ENCODE measurements around the gene SMG1. TPM values are rescaled to one million over a fixed set of nuclear protein-coding genes. Genes with fewer than 3 reads are reported as not detected.

The SMG1 gene
- 77.0 and 88.5 TPM in 2 replicates for total RNA-seq

DNA sequence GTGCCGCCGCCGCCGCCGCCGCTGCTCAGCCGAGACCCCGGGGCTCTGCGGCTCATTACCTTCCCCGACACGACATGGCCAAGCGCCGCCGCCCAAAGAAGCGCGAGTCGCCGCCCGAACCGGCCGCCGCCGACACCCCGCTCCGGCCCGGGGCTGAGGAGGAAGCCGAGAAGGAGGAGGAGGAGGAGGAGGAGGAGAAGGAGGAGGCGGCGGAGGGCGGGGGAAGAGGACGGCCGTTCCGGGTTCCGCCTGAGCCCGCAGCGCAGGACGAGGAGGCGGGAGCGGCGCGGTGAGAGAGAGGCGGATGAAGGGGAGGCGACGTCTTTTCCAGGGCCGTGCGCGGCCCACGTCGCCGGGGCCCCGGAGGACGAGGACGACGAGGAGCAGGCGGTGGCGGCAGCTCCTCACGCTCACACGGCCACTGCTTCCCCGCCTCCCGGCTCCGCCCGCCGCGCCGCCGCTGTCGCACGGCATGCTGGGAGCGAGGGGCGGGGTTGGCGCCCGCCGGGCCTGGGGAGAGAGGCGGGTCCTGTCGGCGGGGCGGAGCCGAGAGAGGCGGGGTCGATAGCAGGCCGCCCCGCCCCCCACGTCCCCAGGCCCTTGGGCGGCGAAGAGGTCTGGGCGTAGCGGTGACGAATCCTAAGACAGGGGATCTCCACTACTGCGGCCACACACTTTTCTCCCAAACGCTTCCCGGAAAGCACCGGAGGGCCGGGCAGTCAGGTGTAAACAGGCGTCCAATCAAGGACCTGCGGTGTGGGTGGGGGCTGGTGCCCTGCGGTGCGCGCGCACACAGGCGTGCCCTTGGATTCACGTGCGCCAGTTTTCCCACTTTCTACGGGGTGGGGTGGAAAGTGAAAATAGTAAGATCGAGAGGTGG lies at the start of gene SMG1:
Gene SMG1, minus strand, starts transcription at position 423 of the 880 bp plus-strand sequence. Its CDS starts 367 bp downstream, at position 56.
- peak within 1 kb of the TSS; percentile 67 for H3K4me3 ChIP-seq (ENCODE audit: low read depth, low read length)
- DNase-seq (ENCODE audit: low read depth) = peak; percentile 91

DNA sequence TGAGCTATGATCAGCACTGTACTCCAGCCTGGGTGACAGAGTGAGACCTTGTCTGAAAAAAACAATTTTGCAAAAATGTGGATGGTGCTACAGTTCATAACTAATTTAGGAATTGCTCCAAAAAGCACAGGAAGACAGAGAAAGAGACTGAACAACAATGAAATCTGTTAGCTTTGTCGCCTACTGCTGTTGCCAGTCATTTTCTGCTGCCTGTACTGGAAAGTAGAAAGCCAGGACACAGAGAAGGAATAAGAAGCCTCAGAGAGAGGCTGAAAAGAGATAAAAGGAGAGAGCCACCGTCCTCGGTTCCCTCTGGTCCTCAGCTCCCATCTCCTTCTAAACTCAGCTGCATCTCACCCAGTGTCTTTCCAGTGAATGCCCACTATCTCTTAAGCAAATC lies 48.9 kb upstream of the SMG1 start:
- DNase-seq (ENCODE audit: low read depth) = no peak

DNA sequence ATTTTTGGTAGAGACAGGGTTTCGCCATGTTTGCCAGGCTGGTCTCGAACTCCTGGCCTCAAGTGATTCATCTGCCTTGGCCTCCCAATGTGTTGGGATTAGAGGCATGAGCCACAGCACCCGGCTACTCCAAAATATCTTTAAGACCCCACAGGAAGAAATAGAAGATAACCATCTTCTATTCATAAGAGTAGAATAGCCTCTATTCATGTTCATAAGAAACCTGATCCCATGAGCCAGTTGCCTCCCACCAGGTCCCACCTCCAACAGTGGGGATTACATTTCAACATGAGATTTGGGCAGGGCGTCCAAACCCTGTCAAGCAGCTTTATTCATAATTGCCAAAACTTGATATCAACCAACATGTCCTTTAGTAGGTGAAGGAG lies 43.6 kb upstream of the SMG1 start:
- TF ChIP-seq, protein P1, sequence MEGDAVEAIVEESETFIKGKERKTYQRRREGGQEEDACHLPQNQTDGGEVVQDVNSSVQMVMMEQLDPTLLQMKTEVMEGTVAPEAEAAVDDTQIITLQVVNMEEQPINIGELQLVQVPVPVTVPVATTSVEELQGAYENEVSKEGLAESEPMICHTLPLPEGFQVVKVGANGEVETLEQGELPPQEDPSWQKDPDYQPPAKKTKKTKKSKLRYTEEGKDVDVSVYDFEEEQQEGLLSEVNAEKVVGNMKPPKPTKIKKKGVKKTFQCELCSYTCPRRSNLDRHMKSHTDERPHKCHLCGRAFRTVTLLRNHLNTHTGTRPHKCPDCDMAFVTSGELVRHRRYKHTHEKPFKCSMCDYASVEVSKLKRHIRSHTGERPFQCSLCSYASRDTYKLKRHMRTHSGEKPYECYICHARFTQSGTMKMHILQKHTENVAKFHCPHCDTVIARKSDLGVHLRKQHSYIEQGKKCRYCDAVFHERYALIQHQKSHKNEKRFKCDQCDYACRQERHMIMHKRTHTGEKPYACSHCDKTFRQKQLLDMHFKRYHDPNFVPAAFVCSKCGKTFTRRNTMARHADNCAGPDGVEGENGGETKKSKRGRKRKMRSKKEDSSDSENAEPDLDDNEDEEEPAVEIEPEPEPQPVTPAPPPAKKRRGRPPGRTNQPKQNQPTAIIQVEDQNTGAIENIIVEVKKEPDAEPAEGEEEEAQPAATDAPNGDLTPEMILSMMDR (IDR thresholded peaks at IDR 0.05; ENCODE audit: insufficient read depth, low read depth, low read length) = no peak
- no peak overlapping the region for H3K4me3 ChIP-seq (ENCODE audit: low read depth, low read length)
- DNase-seq (ENCODE audit: low read depth) = no peak

More for the DNA sequence above, 48.9 kb upstream of the SMG1 start:
- H3K4me3 ChIP-seq (ENCODE audit: low read depth, low read length) = no peak overlapping the region
- TF ChIP-seq, protein P1 (IDR thresholded peaks at IDR 0.05; ENCODE audit: insufficient read depth, low read depth, low read length) = no peak

DNA sequence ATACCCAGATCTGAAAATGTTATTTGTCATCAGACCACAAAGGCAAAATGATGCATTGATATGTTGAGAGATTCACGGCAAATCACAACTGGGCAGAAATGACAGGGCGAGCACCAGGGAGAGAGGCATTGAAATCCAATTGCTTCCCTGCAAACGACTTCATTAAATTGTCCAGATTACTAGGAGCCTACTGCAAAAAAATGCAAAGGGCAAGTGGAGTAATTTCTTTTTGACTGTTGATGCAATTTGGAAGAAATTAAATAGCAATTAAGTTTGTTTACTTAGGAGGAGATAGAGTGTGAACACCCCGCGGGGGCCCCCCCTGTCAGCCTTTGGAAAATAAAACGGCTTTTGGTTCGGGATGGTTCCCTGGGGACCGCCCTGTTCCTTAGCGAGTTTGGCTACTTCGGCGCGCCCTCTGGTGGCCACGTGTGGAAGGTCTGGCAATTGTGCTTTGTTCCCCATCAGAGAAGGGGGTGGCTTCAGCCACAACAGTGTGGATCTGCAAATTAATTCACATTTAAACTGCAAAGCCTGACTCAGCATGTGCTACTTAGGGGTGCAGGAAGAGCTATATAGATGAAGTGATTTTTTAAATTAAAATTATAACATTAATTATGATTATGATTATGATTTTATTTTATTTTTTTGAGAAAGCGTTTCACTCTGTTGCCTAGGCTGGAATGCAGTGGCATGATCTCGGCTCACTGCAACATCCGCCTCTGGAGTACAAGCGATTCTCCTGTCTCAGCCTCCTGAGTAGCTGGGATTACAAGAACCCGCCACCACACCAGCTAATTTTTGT lies 43.0 kb upstream of the SMG1 start:
- H3K4me3 ChIP-seq (ENCODE audit: low read depth, low read length) = peak overlapping the region; percentile 37
- DNase-seq (ENCODE audit: low read depth) = peak; percentile 73
- TF ChIP-seq, protein P1 (IDR thresholded peaks at IDR 0.05; ENCODE audit: insufficient read depth, low read depth, low read length) = peak; percentile 94

DNA sequence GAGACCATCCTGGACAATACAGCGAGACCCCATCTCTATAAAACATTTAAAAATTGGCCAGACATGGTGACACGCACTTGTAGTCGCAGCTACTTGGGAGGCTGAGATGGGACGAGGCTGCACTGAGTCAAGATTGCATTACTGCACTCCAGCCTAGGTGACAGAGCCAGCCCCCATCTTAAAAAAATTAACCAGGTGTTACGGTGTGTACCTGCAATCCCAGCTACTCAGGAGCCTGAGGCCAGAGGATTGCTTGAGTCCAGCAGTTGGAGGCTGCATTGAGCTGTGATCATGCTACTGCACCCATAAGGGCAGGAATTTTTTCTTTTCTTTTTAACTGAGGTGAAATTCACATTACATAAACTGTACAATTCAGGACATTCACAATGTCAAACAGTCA lies 40.6 kb upstream of the SMG1 start:
- no peak overlapping the region for H3K4me3 ChIP-seq (ENCODE audit: low read depth, low read length)
- TF ChIP-seq, protein P1 (IDR thresholded peaks at IDR 0.05; ENCODE audit: insufficient read depth, low read depth, low read length) = no peak
- no peak for DNase-seq (ENCODE audit: low read depth)

GRCh38 chr16:18965555-18965954 lies 39.3 kb upstream of the SMG1 start:
- TF ChIP-seq, protein P1 (IDR thresholded peaks at IDR 0.05; ENCODE audit: insufficient read depth, low read depth, low read length) = no peak
- H3K4me3 ChIP-seq (ENCODE audit: low read depth, low read length) = no peak overlapping the region
- no peak for DNase-seq (ENCODE audit: low read depth)

GRCh38 chr16:18959031-18959505 lies 32.9 kb upstream of the SMG1 start:
- no peak for DNase-seq (ENCODE audit: low read depth)
- no peak overlapping the region for H3K4me3 ChIP-seq (ENCODE audit: low read depth, low read length)
- TF ChIP-seq, protein P1 (IDR thresholded peaks at IDR 0.05; ENCODE audit: insufficient read depth, low read depth, low read length) = no peak

Data from fibroblast of villous mesenchyme (primary cell).